ENCODE data around the gene IL18. TPM values are rescaled to one million over a fixed set of nuclear protein-coding genes. Genes with fewer than 3 reads are reported as not detected.

The IL18 gene
- polyA plus RNA-seq, 1 donor from 2014 or later, result not detected

- Histone ChIP-seq H3K36me3 (ENCODE audit: insufficient read depth, low read length) (no peaks in the 10 kb centered on the region), H3F3A (ENCODE audit: insufficient read depth, low read length, poor library complexity, severe bottlenecking) (no peaks in the 10 kb centered on the region), H3K79me2 (replicated peaks; ENCODE audit: insufficient read depth, low read length) (no peaks in the 10 kb centered on the region), H2AFZ (ENCODE audit: low read depth, low read length) (no peak overlapping the region), H3K27me3 (ENCODE audit: insufficient read depth, low read depth, low read length) (no peaks in the 10 kb centered on the region), H3K9me3 (ENCODE audit: low read length) (no peaks in the 10 kb centered on the region), H3K9ac (ENCODE audit: low read length) (no peak overlapping the region), H3K27ac (ENCODE audit: low read length) (no peak overlapping the region), H3K4me3 (ENCODE audit: low read length) (no peak overlapping the region), H3K9me2 (ENCODE audit: insufficient read depth, low read length) (no peaks in the 10 kb centered on the region), H3K4me2 (ENCODE audit: low read length) (no peak overlapping the region), H4K20me1 (ENCODE audit: insufficient read depth) (no peaks in the 10 kb centered on the region)
- TF ChIP-seq, protein P1, sequence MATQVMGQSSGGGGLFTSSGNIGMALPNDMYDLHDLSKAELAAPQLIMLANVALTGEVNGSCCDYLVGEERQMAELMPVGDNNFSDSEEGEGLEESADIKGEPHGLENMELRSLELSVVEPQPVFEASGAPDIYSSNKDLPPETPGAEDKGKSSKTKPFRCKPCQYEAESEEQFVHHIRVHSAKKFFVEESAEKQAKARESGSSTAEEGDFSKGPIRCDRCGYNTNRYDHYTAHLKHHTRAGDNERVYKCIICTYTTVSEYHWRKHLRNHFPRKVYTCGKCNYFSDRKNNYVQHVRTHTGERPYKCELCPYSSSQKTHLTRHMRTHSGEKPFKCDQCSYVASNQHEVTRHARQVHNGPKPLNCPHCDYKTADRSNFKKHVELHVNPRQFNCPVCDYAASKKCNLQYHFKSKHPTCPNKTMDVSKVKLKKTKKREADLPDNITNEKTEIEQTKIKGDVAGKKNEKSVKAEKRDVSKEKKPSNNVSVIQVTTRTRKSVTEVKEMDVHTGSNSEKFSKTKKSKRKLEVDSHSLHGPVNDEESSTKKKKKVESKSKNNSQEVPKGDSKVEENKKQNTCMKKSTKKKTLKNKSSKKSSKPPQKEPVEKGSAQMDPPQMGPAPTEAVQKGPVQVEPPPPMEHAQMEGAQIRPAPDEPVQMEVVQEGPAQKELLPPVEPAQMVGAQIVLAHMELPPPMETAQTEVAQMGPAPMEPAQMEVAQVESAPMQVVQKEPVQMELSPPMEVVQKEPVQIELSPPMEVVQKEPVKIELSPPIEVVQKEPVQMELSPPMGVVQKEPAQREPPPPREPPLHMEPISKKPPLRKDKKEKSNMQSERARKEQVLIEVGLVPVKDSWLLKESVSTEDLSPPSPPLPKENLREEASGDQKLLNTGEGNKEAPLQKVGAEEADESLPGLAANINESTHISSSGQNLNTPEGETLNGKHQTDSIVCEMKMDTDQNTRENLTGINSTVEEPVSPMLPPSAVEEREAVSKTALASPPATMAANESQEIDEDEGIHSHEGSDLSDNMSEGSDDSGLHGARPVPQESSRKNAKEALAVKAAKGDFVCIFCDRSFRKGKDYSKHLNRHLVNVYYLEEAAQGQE (IDR thresholded peaks at IDR 0.05; ENCODE audit: borderline replicate concordance), result no peak
- no peak for TF ChIP-seq EP300 (conservative IDR thresholded peaks at IDR 0.05; ENCODE audit: poor library complexity, severe bottlenecking)
- TF ChIP-seq SMC3 (conservative IDR thresholded peaks at IDR 0.05; ENCODE audit: poor library complexity), result no peak
- no peak for TF ChIP-seq MXI1 (conservative IDR thresholded peaks at IDR 0.05; ENCODE audit: poor library complexity, severe bottlenecking)
- TF ChIP-seq RAD21 (conservative IDR thresholded peaks at IDR 0.05), result no peak
- TF ChIP-seq TAF1 (IDR thresholded peaks at IDR 0.05; ENCODE audit: low read depth), result no peak
- no peak for TF ChIP-seq CTCF (IDR thresholded peaks at IDR 0.05; ENCODE audit: poor library complexity, severe bottlenecking)
- TF ChIP-seq POLR2AphosphoS5 (IDR thresholded peaks at IDR 0.05), result no peak
- TF ChIP-seq EZH2 (IDR thresholded peaks at IDR 0.05; ENCODE audit: borderline replicate concordance, insufficient read depth, low read length, poor library complexity, severe bottlenecking), result no peak
These were observed 2.7 kb upstream of the IL18 start for GRCh38 chr11:112166562-112166961.

DNA sequence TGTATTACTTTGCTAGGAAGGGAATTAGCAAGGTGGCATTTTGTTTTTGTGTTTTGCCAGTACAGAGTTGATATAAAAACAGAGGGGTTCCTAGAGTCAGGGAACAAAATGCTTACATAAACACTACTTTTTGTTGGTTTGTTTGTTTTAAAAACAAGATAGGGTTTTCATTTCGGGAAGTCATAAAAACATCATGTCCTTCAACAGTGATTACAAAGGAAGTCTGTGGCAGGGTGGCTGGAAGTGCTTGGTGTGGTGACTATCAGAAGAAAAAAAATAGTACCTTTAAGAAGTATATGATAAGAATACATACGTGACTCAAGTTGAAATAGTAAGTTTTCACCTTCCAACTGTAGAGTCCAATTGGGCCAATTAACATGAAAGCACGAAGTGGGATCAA is 1.2 kb upstream of the IL18 start:
- H3F3A ChIP-seq (ENCODE audit: insufficient read depth, low read length, poor library complexity, severe bottlenecking), result no peaks in the 10 kb centered on the region
- H4K20me1 ChIP-seq (ENCODE audit: insufficient read depth), result no peaks in the 10 kb centered on the region
- H3K36me3 ChIP-seq (ENCODE audit: insufficient read depth, low read length), result no peaks in the 10 kb centered on the region
- H3K27ac ChIP-seq (ENCODE audit: low read length), result no peak overlapping the region
- no peak for TF ChIP-seq RAD21 (conservative IDR thresholded peaks at IDR 0.05)
- no peak for TF ChIP-seq SMC3 (conservative IDR thresholded peaks at IDR 0.05; ENCODE audit: poor library complexity)
- no peak for TF ChIP-seq MXI1 (conservative IDR thresholded peaks at IDR 0.05; ENCODE audit: poor library complexity, severe bottlenecking)
- no peak for TF ChIP-seq EP300 (conservative IDR thresholded peaks at IDR 0.05; ENCODE audit: poor library complexity, severe bottlenecking)
- no peak for TF ChIP-seq POLR2AphosphoS5 (IDR thresholded peaks at IDR 0.05)
- TF ChIP-seq, protein P1 (IDR thresholded peaks at IDR 0.05; ENCODE audit: borderline replicate concordance), result no peak
- no peak for TF ChIP-seq TAF1 (IDR thresholded peaks at IDR 0.05; ENCODE audit: low read depth)
- no peak for TF ChIP-seq CTCF (IDR thresholded peaks at IDR 0.05; ENCODE audit: poor library complexity, severe bottlenecking)
- no peak for TF ChIP-seq EZH2 (IDR thresholded peaks at IDR 0.05; ENCODE audit: borderline replicate concordance, insufficient read depth, low read length, poor library complexity, severe bottlenecking)
- no peaks in the 10 kb centered on the region for H3K79me2 ChIP-seq (replicated peaks; ENCODE audit: insufficient read depth, low read length)
- H3K9ac ChIP-seq (ENCODE audit: low read length), result no peak overlapping the region
- H3K9me2 ChIP-seq (ENCODE audit: insufficient read depth, low read length), result no peaks in the 10 kb centered on the region
- no peak overlapping the region for H3K4me2 ChIP-seq (ENCODE audit: low read length)
- no peak overlapping the region for H2AFZ ChIP-seq (ENCODE audit: low read depth, low read length)
- H3K27me3 ChIP-seq (ENCODE audit: insufficient read depth, low read depth, low read length), result no peaks in the 10 kb centered on the region
- no peak overlapping the region for H3K4me3 ChIP-seq (ENCODE audit: low read length)
- H3K9me3 ChIP-seq (ENCODE audit: low read length), result no peaks in the 10 kb centered on the region
